GM12873 (cell line): ENCODE data around the gene NGF.

Source experiments
- TF ChIP-seq, protein P1 (sequence below): IDR thresholded peaks from 2 replicates; pipeline ENCODE4 v1.5.1; 2012; ENCODE audit warnings: low read depth, mild to moderate bottlenecking, moderate library complexity, low read length, control low read depth; ENCODE audit not compliant: insufficient read depth; ENCODE audit errors: missing control alignments

NGF gene

DNA sequence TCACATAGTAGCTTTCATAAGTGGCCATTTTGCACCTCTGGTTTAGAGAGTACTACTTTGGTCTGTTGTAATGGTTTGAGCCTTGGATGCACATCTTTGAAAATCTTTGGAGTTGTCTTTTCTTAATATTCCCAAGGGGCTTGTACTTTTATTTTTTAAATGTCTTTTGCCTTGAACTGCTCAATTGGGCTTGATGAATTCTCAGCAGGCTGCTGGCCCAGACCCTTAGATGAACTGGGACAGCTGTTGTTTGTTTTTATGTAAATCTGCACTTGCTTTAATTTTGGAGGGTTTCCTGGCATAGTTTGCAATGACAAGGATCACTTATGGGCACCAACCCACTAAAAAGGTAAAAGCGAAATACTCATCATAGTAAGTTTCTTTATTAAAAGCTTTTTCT, 24.9 kb downstream of the NGF start:
- TF ChIP-seq, protein P1, sequence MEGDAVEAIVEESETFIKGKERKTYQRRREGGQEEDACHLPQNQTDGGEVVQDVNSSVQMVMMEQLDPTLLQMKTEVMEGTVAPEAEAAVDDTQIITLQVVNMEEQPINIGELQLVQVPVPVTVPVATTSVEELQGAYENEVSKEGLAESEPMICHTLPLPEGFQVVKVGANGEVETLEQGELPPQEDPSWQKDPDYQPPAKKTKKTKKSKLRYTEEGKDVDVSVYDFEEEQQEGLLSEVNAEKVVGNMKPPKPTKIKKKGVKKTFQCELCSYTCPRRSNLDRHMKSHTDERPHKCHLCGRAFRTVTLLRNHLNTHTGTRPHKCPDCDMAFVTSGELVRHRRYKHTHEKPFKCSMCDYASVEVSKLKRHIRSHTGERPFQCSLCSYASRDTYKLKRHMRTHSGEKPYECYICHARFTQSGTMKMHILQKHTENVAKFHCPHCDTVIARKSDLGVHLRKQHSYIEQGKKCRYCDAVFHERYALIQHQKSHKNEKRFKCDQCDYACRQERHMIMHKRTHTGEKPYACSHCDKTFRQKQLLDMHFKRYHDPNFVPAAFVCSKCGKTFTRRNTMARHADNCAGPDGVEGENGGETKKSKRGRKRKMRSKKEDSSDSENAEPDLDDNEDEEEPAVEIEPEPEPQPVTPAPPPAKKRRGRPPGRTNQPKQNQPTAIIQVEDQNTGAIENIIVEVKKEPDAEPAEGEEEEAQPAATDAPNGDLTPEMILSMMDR = no peak

DNA sequence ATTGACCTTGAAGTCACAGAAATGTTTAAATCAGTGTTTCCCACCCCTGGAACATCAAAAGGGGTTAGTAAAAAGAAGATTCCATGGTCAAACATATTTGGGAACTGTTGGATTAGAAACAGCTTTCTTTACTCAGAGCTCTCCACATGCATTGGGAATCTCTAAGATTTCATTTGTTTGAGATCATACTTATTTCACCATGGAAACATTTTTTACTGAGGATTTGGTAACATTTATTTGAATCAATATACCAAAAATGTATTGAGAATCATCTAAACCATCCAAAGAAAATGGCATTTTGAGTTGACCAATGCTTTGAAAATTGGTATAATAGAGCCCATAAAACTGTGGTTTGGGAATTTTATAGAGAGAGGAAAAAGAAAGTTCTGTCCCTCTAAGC, 25.3 kb downstream of the NGF start:
- TF ChIP-seq, protein P1 = no peak

DNA sequence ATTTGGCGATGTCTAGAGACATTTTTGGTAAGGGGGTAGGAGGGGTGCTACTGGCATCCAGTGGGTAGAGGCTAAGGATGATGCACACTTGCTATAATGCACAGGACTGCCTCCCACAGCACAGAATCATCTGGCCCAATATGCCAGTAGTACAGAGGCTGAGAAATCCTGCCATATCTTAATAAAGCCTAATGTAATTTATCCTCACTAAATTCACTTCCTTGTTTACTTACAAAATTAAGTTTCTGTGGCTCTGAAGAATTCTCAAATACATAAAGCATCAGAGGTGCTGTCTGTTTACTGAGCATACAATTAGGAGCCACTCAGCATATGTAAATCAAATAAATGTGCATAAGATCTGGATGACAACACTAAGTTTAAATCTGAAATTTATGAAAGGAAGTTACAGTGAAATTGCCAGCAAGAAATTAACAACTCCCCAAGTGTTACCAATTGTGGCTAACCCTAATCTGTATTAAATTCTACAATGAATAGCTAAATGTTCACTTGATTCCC, 26.5 kb downstream of the NGF start:
- TF ChIP-seq, protein P1 = no peak

DNA sequence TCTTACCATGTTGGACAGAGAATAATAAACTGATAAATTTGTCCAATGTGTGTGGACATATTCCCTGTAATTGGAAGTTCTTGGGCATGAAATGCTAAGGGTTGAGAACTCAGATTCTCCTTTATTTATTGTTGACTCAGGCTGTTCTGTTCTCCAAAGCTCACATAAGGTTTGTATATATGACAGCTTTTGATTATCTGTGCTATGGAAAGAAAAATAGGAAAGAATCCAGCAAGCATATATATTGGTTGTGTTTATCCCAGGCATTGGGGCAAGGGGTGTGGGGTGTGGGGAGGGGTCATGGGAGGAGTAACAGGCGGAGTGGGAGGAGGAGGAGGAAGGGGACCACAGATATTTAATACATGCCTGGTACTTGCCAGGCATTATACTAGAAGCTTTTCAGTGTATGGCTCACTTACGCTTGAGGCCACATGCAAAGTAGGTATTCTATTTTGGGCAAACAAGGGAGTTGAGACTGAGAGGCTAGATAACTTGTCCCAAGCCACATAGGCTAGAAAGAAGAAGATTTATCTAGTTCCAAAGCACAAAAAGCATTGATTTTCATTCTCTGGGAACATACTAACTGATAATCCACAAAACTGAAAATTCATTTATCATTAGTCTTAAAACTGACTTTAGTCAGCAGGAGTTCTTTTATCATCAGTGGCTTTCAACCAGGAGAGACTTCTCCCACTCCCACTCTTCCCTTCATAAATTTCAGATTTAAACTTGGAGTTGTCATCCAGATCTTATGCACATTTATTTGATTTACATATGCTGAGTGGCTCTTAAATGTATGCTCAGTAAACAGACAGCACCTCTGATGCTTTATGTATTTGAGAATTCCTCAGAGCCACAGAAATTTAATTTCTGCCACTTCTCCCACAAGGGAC, 27.2 kb downstream of the NGF start:
- TF ChIP-seq, protein P1 = no peak

DNA sequence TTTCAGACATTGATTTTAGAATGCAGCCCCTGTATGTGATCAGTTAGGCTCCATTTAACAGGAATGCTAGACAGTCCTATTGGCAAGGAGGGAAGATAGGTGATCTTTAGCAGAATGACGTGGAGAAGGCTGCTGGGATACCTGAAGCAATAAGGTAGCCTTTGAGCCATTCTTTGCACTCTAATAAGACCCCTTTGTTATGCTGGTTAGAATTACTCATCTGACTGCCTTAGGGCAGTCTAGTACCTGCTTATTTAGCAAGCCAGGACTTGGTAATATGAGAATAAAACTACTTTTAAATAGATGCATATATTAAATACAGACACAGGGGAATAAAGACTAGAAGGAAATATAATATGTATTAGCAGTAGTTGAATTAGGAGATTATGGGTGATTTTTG, 29.1 kb downstream of the NGF start:
- TF ChIP-seq, protein P1 = no peak

DNA sequence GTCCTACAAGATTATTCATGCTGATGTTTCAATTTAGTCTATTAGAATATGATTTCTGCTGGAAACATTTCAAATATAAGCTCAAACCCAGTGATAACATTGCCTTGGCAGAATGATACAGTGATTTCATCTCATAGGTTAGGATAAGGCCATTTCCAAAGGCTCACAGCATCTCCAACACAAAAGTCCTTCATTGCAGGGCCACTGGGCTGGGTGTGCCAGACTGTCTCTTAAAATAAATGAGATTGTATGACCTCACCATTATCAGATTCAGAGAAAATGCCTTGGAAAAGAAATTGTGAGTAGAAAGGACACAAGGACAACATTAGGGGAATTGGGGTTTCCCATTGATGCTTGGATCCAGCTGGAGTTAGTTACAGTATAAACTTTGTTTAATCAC, 30.4 kb downstream of the NGF start:
- TF ChIP-seq, protein P1 = no peak

DNA sequence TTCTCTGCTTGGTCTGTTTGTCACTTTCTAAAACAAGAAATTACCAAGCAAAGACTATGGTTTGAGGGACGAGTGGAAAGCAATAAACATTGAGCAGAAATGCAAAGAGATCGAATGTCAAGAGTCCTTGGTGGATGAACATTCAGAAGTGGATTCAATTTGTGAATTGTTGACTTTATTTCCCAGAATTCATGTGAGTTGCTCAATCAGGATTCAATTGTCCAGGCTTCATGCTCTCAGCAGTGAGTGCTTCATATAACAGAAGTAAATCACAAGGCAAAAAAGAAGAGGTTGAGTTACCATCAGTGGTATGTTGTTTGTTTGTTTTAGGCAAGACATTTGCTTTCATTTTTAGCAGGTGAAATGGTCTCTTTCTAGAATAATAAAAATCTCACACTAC, 31.9 kb downstream of the NGF start:
- TF ChIP-seq, protein P1 = no peak
